Stimulated activated CD4-positive, alpha-beta T cell treated with anti-CD3 and anti-CD28 coated beads, Interleukin-2, amount 100 ng/mL, for 4 hours (primary cell): ENCODE data around the gene ZFYVE21.
"Not testable (repeated sequence)": the region's sequence is repeated elsewhere in the genome, so short reads cannot be mapped to it uniquely, and the experiment has no call there.

Source experiments
- DNase-seq: peaks from one replicate; pipeline ENCODE4 v3.0.0-alpha.2; 2020; ENCODE audit warnings: low read depth

Gene ZFYVE21

GRCh38 chr14:103763730-103764488, 48.3 kb downstream of the ZFYVE21 start:
- no peak for DNase-seq

- DNase-seq = no peak
Observed at GRCh38 chr14:103765526-103765925, 49.9 kb downstream of the ZFYVE21 start.

GRCh38 chr14:103767336-103767894, 51.8 kb downstream of the ZFYVE21 start:
- DNase-seq = no peak

- no peak for DNase-seq
Observed at GRCh38 chr14:103770500-103770899, 54.9 kb downstream of the ZFYVE21 start.

GRCh38 chr14:103770902-103771301, 55.3 kb downstream of the ZFYVE21 start:
- DNase-seq = no peak

- DNase-seq = no peak
Observed at GRCh38 chr14:103772078-103772712, 56.6 kb downstream of the ZFYVE21 start.

GRCh38 chr14:103773521-103773920, 57.9 kb downstream of the ZFYVE21 start:
- DNase-seq = no peak

- no peak for DNase-seq
Observed at GRCh38 chr14:103775506-103775905, 59.9 kb downstream of the ZFYVE21 start.

GRCh38 chr14:103776319-103776718, 60.7 kb downstream of the ZFYVE21 start:
- not testable (repeated sequence) for DNase-seq

- DNase-seq = no peak
Observed at GRCh38 chr14:103782376-103782775, 66.8 kb downstream of the ZFYVE21 start.
